Suprapubic skin (tissue), 4 donors: ENCODE measurements around the gene CES2. TPM values are rescaled to one million over a fixed set of nuclear protein-coding genes. Genes with fewer than 3 reads are reported as not detected.
"Not testable (repeated sequence)": the region's sequence is repeated elsewhere in the genome, so short reads cannot be mapped to it uniquely, and the experiment has no call there.

Experiments used
- DNase-seq, 2 donors: peaks; one replicate each; pipeline ENCODE4 v3.0.0-alpha.2; 2019; ENCODE audit warnings: low spot score in 2 of 2
- H3K27ac ChIP-seq: fragments of 200-600 bp; sonication (generic); one replicate; pipeline ENCODE4 v1.5.1; 2019
- H3K27me3 ChIP-seq: fragments of 200-600 bp; sonication (generic); one replicate; pipeline ENCODE4 v1.5.1; 2019
- H3K36me3 ChIP-seq: fragments of 200-600 bp; sonication (generic); one replicate; pipeline ENCODE4 v1.5.1; 2019
- H3K4me1 ChIP-seq: fragments of 200-600 bp; sonication (generic); one replicate; pipeline ENCODE4 v1.5.1; 2019
- H3K4me3 ChIP-seq: fragments of 200-600 bp; sonication (generic); one replicate; pipeline ENCODE4 v1.5.1; 2019; ENCODE audit warnings: mild to moderate bottlenecking
- H3K9me3 ChIP-seq: fragments of 200-600 bp; sonication (generic); one replicate; pipeline ENCODE4 v1.5.1; 2019
- EP300 ChIP-seq: sonication (generic); formaldehyde crosslinking; IDR thresholded peaks from one replicate; pipeline ENCODE4 v1.6.1; 2017; ENCODE audit warnings: antibody characterized with exemption
- POLR2A ChIP-seq, 2 donors: fragments of 450-650 bp; IDR thresholded peaks; one replicate each; pipeline ENCODE4 v1.6.1; 2017; ENCODE audit warnings: antibody characterized with exemption in 2 of 2, mild to moderate bottlenecking in 2 of 2, moderate library complexity in 2 of 2
- POLR2AphosphoS5 ChIP-seq, 3 donors: sonication (generic); formaldehyde crosslinking; IDR thresholded peaks; one replicate each; pipeline ENCODE4 v1.6.1; 2017; ENCODE audit warnings: antibody characterized with exemption in 3 of 3
- WGBS: methylation state at CpG from one replicate; pipeline ENCODE4 v1.1.5; 2018; 5-methylcytosine and 5-hydroxymethylcytosine counted together
- total RNA-seq, 4 donors: library from RNA; depleted of rRNA; stranded (reverse); fragments of >200 nt; gene quantifications; one replicate each; pipeline ENCODE4 v1.1.0, GENCODE V29; 2016
- TF ChIP-seq, protein P1 (sequence below), 2 donors: fragments of 200-600 bp in 1 of 2; fragments of 450-650 bp in 1 of 2; sonication (generic) in 1 of 2; IDR thresholded peaks; one replicate each; pipeline ENCODE4 v1.5.1; 2016 to 2019; ENCODE audit warnings: antibody characterized with exemption in 2 of 2, mild to moderate bottlenecking in 1 of 2, moderate library complexity in 1 of 2

CES2 gene
- total RNA-seq, 4 donors from 2014 or later = 33.6 to 56.0 (median 42.3) TPM

DNA sequence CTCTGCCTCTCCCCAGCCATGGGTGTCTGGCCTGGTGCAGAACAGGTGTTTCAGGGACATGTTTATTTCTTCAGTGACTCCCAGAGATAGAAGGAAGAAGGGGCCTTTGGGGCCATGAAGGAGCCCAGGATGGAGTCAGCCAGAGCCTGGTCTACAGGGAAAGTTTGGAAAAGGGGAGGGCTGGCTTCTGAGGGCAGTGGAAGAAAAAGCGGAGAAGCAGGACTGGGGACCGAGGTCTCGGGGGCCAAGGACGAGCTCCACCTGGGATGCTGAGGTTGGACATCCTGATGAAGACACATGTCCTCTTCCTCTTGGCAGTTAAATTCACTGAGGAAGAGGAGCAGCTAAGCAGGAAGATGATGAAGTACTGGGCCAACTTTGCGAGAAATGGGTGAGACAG, 7.7 kb downstream of the CES2 start:
- H3K27me3 ChIP-seq = no peaks in the 10 kb centered on the region
- H3K4me3 ChIP-seq = no peak overlapping the region
- WGBS = 74% methylated on average over 5 of the region's 5 CpGs
- DNase-seq = no peak
- TF ChIP-seq EP300 = no peak
- TF ChIP-seq, protein P1, sequence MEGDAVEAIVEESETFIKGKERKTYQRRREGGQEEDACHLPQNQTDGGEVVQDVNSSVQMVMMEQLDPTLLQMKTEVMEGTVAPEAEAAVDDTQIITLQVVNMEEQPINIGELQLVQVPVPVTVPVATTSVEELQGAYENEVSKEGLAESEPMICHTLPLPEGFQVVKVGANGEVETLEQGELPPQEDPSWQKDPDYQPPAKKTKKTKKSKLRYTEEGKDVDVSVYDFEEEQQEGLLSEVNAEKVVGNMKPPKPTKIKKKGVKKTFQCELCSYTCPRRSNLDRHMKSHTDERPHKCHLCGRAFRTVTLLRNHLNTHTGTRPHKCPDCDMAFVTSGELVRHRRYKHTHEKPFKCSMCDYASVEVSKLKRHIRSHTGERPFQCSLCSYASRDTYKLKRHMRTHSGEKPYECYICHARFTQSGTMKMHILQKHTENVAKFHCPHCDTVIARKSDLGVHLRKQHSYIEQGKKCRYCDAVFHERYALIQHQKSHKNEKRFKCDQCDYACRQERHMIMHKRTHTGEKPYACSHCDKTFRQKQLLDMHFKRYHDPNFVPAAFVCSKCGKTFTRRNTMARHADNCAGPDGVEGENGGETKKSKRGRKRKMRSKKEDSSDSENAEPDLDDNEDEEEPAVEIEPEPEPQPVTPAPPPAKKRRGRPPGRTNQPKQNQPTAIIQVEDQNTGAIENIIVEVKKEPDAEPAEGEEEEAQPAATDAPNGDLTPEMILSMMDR (IDR thresholded peaks at IDR 0.05) = no peak
- no peak for TF ChIP-seq POLR2A (IDR thresholded peaks at IDR 0.05)
- TF ChIP-seq POLR2AphosphoS5 (IDR thresholded peaks at IDR 0.05) = no peak
- H3K36me3 ChIP-seq = peaks cover 55% of the 10 kb centered on the region
- no peak overlapping the region for H3K27ac ChIP-seq
- H3K4me1 ChIP-seq = peaks cover 8% of the 10 kb centered on the region
- no peaks in the 10 kb centered on the region for H3K9me3 ChIP-seq

DNA sequence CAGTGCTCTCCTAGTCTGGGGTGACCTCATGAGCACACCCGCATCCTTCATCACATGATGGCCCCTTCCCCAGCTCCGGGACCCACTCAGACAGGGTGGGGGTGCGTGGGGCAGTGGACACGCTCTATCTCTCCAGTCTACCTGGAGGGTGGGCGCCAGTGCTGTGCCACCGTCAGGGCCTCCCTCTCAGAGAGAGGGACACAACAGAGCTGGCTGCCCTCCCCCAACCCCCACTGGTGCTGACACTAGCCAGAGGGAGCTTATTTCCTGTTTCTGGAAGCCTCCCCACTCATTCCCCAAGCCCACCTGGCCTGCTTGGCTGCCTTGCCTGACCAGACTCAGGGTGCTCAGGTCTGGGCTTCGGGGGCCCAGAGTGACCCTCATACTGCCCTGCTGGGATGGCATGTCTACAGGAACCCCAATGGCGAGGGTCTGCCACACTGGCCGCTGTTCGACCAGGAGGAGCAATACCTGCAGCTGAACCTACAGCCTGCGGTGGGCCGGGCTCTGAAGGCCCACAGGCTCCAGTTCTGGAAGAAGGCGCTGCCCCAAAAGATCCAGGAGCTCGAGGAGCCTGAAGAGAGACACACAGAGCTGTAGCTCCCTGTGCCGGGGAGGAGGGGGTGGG, 8.2 kb downstream of the CES2 start:
- H3K27me3 ChIP-seq = no peaks in the 10 kb centered on the region
- peaks cover 55% of the 10 kb centered on the region for H3K36me3 ChIP-seq
- peaks cover 14% of the 10 kb centered on the region for H3K4me1 ChIP-seq
- no peak for DNase-seq
- no peak overlapping the region for H3K27ac ChIP-seq
- H3K9me3 ChIP-seq = no peaks in the 10 kb centered on the region
- TF ChIP-seq POLR2AphosphoS5 (IDR thresholded peaks at IDR 0.05) (no peak), POLR2A (IDR thresholded peaks at IDR 0.05) (no peak), EP300 (no peak)
- TF ChIP-seq, protein P1 (IDR thresholded peaks at IDR 0.05) = no peak
- 100% methylated on average over 4 of the region's 15 CpGs for WGBS
- no peak overlapping the region for H3K4me3 ChIP-seq

DNA sequence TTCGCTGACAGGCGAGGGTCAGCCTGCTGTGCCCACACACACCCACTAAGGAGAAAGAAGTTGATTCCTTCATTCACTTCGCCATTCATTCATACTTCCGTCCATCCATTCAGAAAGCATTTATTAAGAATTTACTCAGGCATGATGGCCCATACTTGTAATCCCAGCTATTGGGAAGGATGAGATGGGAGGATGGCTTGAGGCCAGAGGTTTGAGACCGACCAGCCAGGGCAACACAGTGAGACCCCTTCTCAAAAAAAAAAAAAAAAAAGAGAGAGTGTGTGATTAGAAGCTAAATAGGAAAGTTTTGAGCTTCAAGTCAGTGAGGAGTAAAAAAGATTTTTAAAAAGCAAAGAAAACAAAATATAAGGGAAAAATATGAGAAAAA, 8.7 kb downstream of the CES2 start:
- no peak overlapping the region for H3K27ac ChIP-seq
- 94% methylated on average over 5 of the region's 5 CpGs for WGBS
- TF ChIP-seq POLR2A (IDR thresholded peaks at IDR 0.05) = no peak
- TF ChIP-seq, protein P1 (IDR thresholded peaks at IDR 0.05) = no peak
- H3K4me1 ChIP-seq = peaks cover 19% of the 10 kb centered on the region
- peaks cover 50% of the 10 kb centered on the region for H3K36me3 ChIP-seq
- no peak for DNase-seq
- H3K27me3 ChIP-seq = peaks cover under 1% of the 10 kb centered on the region
- H3K9me3 ChIP-seq = no peaks in the 10 kb centered on the region
- H3K4me3 ChIP-seq = no peak overlapping the region

DNA sequence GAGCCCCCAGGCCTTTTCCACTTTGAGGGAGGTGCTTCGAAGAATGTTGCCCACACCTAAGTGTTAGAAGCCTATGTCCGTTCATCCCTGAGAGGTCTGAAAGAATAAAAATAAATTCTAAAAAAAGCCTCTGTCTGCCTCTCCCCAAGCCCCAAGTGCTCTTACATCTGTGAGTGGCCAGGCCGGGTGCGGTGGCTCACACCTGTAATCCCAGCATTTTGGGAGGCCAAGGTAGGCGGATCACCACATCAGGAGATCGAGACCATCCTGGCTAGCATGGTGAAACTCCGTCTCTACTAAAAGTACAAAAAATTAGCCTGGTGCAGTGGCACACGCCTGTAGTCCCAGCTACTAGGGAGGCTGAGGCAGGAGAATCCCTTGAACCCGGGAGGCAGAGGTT, 9.7 kb downstream of the CES2 start:
- Histone ChIP-seq H3K4me1 (peaks cover 21% of the 10 kb centered on the region), H3K36me3 (peaks cover 41% of the 10 kb centered on the region)
- H3K27me3 ChIP-seq, H3K27ac ChIP-seq, H3K4me3 ChIP-seq, H3K9me3 ChIP-seq, DNase-seq: not testable (repeated sequence)
- WGBS = 87% methylated on average over 9 of the region's 9 CpGs

DNA sequence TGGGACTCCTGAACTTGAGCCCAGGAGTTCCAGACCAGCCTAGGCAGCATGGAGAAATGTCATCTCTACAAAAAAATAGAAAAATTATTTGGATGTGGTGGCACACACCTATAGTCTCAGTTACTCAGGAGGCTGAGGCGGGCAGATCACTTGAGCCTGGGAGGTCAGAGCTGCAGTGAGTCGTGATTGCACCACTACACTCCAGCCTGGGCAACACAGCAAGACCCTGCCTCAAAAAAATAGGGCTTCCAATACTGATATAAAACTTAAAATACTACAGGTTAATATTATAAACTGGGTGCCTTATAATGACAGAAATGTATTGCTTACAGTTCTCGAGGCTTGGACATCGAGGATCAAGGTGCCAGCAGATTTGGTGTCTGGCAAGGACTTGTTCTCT, 10.6 kb downstream of the CES2 start:
- H3K36me3 ChIP-seq = peaks cover 31% of the 10 kb centered on the region
- no peak overlapping the region for H3K4me3 ChIP-seq
- peaks cover 21% of the 10 kb centered on the region for H3K4me1 ChIP-seq
- H3K27me3 ChIP-seq = peaks cover 3% of the 10 kb centered on the region
- no peak overlapping the region for H3K27ac ChIP-seq
- TF ChIP-seq EP300 (no peak), POLR2AphosphoS5 (IDR thresholded peaks at IDR 0.05) (no peak), POLR2A (IDR thresholded peaks at IDR 0.05) (no peak)
- TF ChIP-seq, protein P1 (IDR thresholded peaks at IDR 0.05) = no peak
- no peaks in the 10 kb centered on the region for H3K9me3 ChIP-seq
- WGBS = 84% methylated on average over 4 of the region's 4 CpGs
- DNase-seq = no peak

DNA sequence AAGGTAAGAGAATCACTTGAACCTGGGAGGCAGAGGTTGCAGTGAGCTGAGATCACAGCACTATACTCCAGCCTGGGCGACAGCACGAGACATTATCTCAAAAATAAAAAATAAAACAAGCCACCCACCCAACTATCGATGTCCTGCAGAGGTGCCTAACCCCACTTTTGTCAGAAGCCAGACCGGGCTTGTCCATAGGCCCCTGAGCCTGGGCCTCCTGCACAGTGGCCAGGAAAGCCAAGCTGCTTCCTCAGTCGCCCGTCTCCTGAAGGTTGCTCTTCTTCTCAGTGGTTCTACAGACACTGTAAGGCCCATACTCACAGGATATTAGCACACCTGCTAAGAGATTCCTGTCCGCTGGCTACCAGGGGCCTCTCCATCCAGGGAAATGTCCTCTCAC, 11.2 kb downstream of the CES2 start:
- 70% methylated on average over 7 of the region's 7 CpGs for WGBS
- H3K4me1 ChIP-seq = peaks cover 21% of the 10 kb centered on the region
- DNase-seq = no peak
- H3K9me3 ChIP-seq = no peaks in the 10 kb centered on the region
- peaks cover 25% of the 10 kb centered on the region for H3K36me3 ChIP-seq
- no peak for TF ChIP-seq EP300
- TF ChIP-seq POLR2AphosphoS5 (IDR thresholded peaks at IDR 0.05) = no peak
- no peak for TF ChIP-seq POLR2A (IDR thresholded peaks at IDR 0.05)
- TF ChIP-seq, protein P1 (IDR thresholded peaks at IDR 0.05) = no peak
- no peak overlapping the region for H3K27ac ChIP-seq
- peaks cover 3% of the 10 kb centered on the region for H3K27me3 ChIP-seq
- no peak overlapping the region for H3K4me3 ChIP-seq
